ENCODE data around the gene GDF2.

GDF2 gene

DNA sequence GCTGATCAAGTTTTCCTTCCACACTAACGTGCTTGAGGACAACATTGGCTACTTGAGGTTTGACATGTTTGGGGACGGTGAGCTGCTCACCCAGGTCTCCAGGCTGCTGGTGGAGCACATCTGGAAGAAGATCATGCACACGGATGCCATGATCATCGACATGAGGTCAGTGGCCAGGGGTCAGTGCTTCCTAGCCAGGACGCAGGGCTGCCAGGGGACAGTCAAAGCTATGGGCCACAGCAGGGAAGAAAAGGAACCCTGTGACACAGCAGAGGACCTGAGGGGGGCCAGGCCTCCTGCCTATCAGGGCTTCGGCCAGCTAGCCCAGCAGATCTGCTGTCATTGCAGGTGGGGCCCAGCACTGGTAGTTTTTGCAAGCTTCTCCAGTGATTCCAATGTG is 31.1 kb downstream of the GDF2 start:
- no peak for DNase-seq (ENCODE audit: low read depth)

DNA sequence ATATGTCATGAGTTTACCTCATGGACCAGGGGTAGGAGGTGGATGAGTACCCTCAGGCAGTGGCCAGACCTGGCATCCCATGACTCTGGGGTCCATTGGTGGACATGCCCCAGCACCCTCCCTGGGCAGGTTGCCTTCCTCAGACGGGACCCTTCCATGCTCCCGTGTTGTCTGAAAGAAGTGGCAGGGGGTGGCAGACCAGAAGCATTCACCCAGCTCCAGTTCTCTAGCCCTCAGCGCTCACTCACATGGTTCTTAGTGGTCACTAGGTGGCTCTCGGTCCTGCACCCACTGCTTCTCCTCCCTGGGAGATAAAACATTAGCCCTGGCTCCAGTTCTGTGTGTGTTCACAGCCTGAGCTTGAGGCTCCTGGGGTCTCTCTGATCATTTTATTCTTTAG is 31.9 kb downstream of the GDF2 start:
- no peak for DNase-seq (ENCODE audit: low read depth)

DNA sequence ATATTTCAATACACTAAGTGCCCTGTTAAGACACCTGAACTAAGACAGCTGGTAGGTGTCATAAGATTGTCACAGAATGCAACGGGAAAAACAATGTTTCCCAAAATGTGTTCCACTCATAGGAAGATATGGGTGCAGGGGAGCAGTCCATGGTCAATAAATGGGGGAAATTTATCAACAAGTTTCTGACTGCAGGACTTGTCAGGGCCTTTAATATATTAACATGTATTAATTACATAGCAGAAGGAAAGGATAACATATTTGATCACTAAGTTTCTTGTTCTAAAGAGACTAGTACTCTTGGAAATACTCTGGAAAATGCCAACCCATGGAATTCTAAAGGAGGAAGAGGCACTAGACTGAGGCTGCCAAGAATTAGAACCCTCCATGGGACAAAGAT is 32.6 kb downstream of the GDF2 start:
- no peak for DNase-seq (ENCODE audit: low read depth)

DNA sequence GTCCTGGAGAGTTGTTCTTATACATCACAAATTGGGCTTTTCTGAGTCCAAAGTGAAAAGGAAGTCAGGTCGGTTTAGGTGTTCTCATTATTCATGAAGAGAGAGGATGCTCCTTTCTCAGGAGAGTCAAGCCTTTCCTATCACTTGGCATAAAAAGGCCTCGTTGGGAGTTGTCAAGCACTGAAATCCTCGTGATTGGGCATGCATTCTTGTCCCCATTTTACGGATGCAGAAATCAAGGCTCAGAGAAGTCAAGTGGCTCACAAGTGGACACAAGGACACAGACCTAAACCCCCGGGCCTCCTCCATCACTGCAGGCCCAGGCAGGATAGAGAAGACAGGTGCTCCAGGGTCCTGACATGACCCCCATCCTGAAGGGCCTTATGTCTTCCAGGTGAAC is 34.5 kb downstream of the GDF2 start:
- DNase-seq (ENCODE audit: low read depth): no peak

DNA sequence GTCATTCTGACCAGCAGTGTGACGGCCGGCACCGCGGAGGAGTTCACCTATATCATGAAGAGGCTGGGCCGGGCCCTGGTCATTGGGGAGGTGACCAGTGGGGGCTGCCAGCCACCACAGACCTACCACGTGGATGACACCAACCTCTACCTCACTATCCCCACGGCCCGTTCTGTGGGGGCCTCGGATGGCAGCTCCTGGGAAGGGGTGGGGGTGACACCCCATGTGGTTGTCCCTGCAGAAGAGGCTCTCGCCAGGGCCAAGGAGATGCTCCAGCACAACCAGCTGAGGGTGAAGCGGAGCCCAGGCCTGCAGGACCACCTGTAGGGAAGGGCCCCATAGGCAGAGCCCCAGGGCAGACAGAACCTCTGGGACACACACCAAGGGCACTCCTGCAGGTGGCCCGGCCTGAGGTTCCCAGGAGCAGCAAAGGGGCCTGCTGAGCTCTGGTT is 34.9 kb downstream of the GDF2 start:
- DNase-seq (ENCODE audit: low read depth): no peak

DNA sequence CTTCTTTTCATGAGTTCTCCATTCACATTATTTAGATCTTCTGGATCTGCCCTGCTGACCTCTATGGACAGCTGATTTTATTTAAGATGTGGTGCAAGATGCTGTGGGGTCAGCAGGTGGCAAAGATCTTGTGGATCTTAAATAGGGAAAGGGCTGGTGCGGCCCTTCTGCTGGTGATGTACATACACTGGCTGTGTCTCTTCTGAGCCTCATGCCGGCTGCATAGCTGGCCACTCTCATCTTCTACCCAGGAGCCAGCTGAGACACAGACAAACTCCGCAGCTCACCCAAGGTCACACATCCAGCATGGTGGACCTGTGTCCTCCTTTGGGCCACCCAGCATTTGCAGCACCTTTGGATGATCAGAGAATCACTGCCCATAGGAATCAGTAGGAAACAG is 35.7 kb downstream of the GDF2 start:
- no peak for DNase-seq (ENCODE audit: low read depth)

DNA sequence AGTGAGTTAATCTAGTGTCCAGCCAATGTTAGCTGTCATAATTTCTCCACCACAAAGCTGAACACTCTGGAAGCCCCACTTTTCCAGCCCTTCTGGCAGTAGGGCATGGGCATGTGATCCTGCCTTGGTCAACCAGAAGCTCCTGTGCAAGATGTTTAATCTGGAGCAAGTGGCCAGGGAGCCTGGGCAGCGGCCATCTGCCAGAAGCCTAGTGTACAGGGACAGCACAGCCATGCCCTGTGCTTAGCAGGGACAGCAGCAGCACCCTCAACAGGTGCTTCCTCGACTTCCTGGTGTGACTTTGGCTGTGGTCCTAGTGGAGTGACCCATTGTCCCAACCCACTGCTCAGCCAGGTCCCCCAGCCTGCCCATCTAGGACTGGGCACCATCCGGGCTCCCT is 36.2 kb downstream of the GDF2 start:
- no peak for DNase-seq (ENCODE audit: low read depth)

DNA sequence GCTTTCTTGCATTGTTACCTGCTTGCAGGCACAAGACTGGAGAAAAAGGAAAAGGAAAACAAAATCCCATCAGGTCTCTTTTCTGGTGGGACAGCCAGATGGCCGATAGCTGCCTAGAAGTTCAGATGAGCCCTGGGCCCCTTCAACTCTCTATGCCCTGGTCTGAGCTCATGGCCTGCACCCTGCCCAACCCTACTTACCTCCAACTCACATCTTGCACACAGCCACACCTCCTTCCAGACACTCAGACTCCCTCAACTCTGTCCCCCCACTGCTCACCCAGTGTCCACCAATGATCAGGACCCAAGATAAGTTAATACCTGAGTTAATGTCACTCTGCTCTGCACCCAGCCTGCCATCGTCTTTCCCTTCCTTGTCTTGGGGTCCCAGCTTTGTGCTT is 36.8 kb downstream of the GDF2 start:
- no peak for DNase-seq (ENCODE audit: low read depth)

DNA sequence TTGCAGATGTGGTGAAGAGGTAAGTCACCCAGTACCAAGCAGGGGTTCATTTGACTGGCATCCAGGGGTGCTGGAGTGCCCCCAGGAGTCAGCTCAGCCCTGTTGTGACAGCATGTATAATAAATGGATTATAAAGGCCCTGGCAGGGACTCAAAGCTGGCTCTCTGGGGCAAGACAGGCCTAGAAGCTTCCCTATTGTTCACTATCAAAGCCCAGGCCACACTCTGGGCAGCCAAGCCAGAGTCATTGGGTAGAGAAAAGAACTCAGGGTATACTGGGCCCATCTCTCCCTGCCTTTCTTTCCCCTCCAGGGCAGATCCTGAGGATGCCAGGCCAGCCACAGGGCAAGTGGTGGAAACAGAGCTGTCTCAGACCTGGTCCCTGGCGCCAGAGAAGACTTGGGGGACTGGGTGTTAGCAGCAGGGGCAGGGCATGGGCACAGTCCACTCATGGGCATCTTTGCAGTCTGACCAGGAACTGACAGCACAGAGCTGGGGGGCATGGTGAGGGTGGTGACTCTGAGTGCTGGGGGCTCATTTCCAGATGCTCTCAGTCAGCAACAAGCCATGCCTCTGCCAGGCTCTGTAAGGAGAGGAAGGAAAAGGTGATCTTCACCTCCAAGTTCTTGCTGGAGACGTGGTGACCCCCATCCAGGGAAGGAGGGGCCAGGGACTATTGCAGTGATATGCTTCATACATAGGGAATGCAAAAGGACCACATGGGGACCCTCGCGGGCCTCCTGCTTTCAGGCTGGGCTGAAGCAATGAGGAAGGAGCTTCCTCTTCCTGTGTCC is 37.6 kb downstream of the GDF2 start:
- DNase-seq (ENCODE audit: low read depth): no peak

DNA sequence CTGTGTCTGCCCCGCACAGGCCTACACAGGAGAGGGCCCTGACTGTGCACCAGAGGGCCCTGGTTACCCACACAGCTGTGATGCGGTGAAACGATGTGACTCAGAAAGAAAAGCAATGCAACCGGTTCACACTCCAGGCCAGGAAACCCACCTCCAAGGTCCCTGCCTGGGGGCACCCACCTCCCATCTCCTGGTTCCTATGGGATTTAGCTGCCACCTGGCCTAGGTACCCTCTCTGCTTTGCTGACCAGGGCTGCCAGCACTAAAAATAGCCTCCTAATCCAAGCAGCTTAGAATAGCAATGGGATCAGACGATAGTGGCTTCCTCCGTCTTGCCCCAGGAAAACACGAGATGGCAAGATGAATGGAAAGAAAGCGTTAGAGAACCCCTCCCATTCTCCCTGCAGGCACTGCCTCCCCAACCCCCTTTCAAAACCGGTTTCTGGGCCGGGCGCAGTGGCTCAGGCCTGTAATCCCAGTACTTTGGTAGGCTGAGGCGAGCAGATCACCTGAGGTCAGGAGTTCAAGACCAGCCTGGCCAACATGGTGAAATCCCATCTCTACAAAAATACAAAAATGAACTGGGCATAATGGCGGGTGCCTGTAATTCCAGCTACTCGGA is 38.3 kb downstream of the GDF2 start:
- no peak for DNase-seq (ENCODE audit: low read depth)

DNA sequence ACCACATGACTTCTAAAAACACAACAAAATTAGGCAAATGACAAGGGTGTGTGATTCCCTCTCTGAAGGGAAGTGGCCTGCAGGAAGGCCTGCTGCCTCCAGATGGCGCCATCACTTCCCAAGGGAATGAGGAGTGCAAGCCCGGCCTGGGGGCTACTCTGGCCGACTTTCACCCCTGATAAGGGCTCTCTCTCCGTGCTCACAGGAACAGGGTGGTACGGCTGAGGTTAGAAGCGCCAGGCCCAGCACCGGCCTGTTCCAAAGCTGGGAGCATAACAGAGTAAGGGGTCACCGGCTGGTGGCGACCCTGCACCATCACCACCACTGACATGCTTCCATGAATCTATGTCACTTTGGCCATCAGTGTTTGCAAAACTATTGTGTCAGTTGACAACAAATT is 39.0 kb downstream of the GDF2 start:
- DNase-seq (ENCODE audit: low read depth): no peak

DNA sequence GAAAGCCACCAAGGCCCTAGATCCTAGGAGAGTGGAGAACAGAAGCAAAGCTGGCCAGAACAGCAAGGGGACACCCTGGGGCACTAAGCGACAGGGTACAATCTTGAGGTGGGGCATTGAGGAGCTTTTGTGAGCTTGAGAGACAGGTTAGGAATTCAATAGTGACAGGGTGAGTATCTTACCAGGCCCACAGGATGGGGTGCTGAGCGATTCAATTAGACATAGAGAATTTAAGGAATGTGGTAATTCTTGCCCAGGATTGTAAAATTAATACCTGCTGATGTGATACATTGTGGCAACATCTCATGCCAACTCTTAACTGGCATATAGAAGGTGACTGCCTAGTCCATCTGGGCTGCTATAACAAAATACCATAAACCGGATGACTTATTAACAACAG is 39.9 kb downstream of the GDF2 start:
- no peak for DNase-seq (ENCODE audit: low read depth)

DNA sequence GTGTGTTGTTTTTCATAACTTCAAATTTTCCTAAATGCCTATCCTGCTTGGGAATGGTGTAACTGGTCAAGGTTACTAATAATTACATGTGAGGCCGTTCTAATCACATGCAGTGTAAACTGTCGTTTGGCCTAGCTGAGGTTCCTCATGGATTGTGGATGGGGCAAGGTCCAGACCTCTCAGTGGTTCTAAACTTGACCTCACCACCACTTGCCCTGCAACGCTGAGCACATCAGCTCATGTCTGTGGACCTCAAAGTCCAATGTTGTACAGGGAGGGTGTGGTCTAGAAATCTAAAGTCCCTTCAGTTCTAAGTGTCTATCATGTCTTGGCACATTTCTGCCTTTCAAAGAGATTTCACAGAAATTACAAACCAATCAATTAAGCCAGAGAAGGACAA is 41.5 kb downstream of the GDF2 start:
- DNase-seq (ENCODE audit: low read depth): no peak

DNA sequence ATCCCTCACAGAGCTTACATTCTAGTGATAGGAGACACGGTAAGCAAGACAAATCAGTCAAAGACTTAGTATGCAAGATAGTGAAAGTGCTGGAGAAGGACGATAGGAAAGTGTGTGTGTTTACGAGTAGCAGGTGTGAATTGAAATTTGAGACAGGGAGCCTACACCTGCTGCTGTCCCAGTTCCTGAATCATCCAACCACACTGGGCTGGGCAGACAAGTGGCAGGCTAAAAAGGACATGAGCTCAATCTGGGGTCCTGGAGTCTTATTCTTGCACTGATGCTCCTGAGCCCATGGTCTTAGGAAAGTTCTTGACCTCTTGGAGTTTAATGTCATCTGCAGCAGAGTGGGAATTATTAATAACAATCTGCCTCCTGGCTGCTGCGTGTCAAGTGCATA is 42.1 kb downstream of the GDF2 start:
- DNase-seq (ENCODE audit: low read depth): no peak

DNA sequence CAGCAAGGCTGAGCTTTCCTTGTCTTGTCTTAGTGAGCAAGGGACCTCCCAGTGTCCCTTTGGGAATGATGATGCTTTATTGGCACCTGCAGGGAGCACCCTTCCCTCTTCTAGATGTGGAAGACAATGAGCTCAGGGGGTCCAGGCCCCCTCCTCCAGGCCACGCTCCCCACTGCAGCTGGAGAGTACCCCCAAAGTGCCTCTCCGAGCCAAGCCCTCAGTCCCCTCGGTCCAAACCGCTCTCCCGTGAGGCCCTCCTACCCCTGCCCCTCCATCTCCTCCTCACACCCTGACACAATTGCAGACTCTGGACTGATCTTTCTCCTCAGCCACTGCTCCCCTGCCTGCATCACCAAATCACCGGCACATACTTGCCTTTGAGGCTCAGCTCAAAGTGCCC is 42.7 kb downstream of the GDF2 start:
- no peak for DNase-seq (ENCODE audit: low read depth)

DNA sequence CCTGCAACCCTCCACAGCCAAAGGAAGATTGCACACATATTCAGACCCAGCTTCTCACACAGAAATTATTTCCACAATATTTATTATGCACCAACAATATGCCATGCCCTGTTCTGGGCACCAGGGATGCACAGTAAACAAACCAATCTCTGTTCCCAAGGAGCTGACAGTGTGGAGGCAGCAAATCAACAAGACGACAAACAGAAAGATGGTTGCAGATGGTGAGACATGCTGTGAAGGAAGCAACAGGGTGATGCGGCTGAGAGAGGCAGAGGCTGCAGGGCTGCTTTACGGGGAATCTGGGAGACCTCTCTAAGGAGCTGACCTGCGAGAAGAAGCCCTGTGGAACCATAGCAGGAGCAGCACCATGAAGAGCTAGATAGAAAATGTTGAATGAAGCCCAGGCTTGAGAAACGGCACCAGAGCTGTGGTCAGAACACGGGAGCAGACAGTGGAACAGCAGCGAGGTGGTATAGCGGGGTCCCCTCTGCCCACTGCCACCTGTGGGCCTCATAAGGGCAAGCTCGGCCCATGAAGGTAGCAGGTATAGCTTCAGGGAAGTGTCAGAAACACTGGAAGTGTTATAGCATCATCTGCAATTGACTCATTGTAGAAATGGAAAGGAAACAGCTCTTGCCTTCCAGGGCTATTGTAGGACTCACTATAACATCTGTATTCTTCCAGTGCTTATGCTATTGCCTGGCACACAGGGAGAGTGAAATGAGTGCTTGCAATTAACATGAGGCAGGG is 43.4 kb downstream of the GDF2 start:
- DNase-seq (ENCODE audit: low read depth): no peak

DNA sequence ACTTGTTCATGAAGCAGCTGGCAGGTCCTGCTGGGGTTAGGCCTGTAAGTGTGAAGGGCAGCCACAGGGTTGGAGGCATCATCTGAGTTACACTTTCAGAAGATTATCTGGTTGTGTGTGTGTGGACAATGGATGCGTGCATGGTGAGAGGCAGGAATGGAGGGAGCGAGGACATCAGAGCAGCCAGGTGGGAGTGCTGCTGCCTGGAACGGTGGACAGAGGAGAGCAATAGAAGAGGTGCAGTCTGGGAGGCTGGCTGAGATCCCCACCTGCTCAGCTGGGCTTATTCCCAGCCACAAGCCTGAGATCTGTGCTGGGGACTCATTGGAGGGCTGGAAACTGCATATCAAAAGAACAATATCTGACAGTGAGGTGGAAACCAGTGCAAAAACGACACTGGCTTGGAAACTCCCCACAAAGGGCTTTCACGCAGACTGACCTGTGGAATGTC is 44.0 kb downstream of the GDF2 start:
- DNase-seq (ENCODE audit: low read depth): no peak

DNA sequence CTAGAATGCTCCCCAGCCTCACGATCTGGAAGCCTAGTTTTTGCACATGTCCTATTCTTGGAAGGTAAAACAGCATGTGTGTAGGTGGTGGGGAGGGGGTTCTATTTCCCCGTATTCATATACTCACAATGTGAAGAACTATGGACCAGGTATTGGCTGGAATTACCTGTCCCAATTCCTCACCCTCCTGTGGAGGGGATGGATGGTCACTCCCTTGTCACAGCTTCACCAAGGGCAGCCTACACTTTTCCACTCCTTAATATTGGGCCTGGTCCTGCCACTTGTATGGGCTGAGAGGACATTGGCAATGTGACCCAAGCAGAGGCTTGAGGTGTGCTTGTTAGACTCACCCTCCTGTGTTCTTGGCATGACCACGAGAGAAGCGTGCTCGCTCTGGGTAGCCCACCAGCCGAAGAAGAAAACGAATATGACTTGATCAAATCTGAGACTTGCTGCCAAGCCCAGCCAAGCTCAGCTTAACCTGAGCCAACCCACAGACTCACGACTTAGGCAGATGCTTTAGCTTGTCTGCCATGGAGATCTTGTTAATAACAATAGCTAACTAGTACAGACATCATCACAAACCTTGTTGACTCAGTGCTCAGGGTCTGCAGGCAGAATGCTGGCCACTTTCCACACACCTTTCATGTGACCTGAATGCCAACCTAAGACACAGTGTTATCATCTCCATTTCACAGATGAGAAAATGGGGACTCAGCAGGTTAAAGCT is 44.6 kb downstream of the GDF2 start:
- DNase-seq (ENCODE audit: low read depth): no peak

DNA sequence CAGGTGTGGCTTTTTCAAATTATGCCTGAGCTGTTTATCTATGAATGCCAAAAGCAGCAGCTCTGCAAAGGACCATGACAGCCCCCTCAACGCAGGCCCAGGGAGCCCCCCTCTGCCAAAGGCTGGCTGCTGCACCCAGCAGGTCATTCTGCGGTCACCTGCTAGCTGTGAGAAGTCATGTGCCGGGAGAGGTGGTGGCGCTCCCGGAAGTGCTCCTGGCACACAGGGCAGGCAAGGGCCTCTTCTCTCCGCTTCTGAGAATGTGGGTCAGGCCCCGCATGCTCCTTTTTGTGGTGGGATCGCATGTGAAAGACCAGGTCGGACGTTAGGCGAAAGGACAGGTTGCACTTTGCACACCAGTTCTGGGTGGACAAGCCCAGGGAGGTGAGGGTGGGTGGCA is 45.4 kb downstream of the GDF2 start:
- no peak for DNase-seq (ENCODE audit: low read depth)

DNA sequence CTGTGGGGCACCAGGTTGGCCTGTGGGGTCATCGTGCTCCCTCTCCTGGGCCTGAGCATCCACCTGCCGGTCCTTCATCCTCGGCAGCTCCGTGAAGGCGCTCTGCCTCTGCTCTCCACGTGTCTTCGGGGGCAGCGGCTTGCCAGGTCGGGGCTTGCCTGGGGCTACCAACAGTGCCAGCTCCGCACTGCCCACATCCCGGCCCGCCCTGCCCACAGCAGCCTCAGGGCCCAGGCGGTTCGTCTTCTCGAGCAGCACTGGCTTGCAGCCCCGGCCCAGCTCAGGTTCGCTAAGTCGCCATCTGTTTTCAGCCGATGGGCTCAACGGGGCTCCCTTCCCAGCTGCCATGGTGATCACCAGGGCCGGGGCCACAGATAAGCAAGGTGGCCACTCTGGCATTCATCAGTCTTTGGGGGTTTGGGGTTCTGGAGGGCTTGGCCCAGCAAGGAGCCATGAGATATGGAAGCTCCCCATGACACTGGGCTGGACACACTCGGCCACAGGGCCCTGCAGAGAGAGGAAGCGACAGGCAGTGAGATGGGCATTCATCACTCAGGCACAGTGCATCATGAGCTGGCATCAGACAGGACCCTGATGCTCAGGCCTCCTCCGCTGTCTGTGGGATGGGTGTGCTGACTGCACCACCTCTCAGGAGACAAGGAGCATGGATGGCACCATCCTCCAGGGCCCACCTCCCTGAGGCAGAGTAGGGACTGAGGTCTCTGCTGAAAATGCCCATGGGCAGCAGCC is 46.4 kb downstream of the GDF2 start:
- DNase-seq (ENCODE audit: low read depth): no peak

DNA sequence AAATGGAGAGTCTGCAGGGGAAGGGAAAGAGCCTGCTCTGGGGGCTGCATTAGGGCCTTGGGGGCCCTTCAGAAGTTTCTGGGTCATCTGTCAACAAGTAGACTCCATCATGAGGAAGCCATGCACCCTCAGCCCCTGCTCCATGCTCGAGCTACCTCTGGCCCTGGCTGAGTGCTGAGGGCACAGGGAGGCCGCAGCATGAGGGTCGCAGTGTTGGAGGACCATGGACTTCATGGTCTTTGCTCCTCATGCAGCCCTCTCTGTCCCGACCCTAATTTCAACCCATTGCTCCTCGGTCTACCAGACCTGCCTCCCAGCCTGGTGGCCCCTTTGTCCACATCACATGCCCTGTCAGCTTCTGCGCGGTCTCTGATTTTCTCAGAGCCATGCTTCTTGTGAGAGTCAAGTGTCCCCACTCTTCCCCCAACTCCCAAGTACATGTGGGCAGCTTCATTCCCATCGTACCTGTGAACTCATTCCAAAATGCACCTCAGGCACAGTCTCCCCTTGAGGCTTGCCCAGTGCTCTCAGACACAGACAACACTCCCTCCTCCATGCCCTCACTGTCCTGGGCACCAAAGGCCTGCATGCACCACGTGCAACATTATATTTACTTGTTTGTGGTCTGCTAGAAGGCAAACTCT is 47.1 kb downstream of the GDF2 start:
- DNase-seq (ENCODE audit: low read depth): no peak
